Mesendoderm (in vitro differentiated cells): Measurements from ENCODE around the gene C22orf31. TPM values are rescaled to one million over a fixed set of nuclear protein-coding genes. Genes with fewer than 3 reads are reported as not detected.

Experiments
- DNase-seq: peaks from one replicate; pipeline ENCODE4 v3.0.0; 2013
- H2AK5ac ChIP-seq: 2 replicates; pipeline ENCODE4 v1.6.1; 2013; ENCODE audit warnings: low read length, inconsistent platforms
- H2BK120ac ChIP-seq: 2 replicates; pipeline ENCODE4 v1.6.1; 2013; ENCODE audit warnings: low read depth, mild to moderate bottlenecking, low read length, moderate library complexity, mixed read lengths
- H2BK15ac ChIP-seq: replicated peaks from 2 replicates; pipeline ENCODE4 v1.6.1; 2013; ENCODE audit warnings: low read depth, mild to moderate bottlenecking, moderate library complexity
- H2BK5ac ChIP-seq: 2 replicates; pipeline ENCODE4 v1.6.1; 2013; ENCODE audit warnings: low read length, inconsistent platforms
- H3K18ac ChIP-seq: 2 replicates; pipeline ENCODE4 v1.6.1; 2013; ENCODE audit warnings: mild to moderate bottlenecking, low read length, mixed read lengths
- H3K23ac ChIP-seq: one replicate; pipeline ENCODE4 v1.6.1; 2013; ENCODE audit warnings: low read length
- H3K27ac ChIP-seq: 2 replicates; pipeline ENCODE4 v1.5.1; 2013; ENCODE audit warnings: low read depth, mild to moderate bottlenecking, inconsistent platforms, low read length, moderate library complexity
- H3K27me3 ChIP-seq: 2 replicates; pipeline ENCODE4 v1.6.1; 2013; ENCODE audit warnings: low read length, control low read depth, mild to moderate bottlenecking, inconsistent platforms; ENCODE audit not compliant: insufficient read depth, poor library complexity
- H3K36me3 ChIP-seq: 2 replicates; pipeline ENCODE4 v1.6.1; 2013; ENCODE audit warnings: low read length, inconsistent platforms; ENCODE audit not compliant: control insufficient read depth, insufficient read depth
- H3K4ac ChIP-seq: one replicate; pipeline ENCODE4 v1.6.1; 2013; ENCODE audit warnings: low read depth, mild to moderate bottlenecking, low read length, moderate library complexity
- H3K4me1 ChIP-seq: 2 replicates; pipeline ENCODE4 v1.6.1; 2013; ENCODE audit warnings: low read depth, low read length, inconsistent platforms; ENCODE audit not compliant: control insufficient read depth
- H3K4me2 ChIP-seq: 2 replicates; pipeline ENCODE4 v1.6.1; 2013; ENCODE audit warnings: low read length
- H3K4me3 ChIP-seq: 2 replicates; pipeline ENCODE4 v1.5.1; 2013; ENCODE audit warnings: mild to moderate bottlenecking, low read length
- H3K56ac ChIP-seq: one replicate; pipeline ENCODE4 v1.6.1; 2013; ENCODE audit warnings: low read length
- H3K79me1 ChIP-seq: 2 replicates; pipeline ENCODE4 v1.6.1; 2013; ENCODE audit warnings: low read length, inconsistent platforms
- H3K79me2 ChIP-seq: 2 replicates; pipeline ENCODE4 v1.6.1; 2013; ENCODE audit warnings: mild to moderate bottlenecking, low read length; ENCODE audit not compliant: control insufficient read depth, insufficient read depth
- H3K9ac ChIP-seq: 2 replicates; pipeline ENCODE4 v1.6.1; 2013; ENCODE audit warnings: low read length, inconsistent platforms
- H4K5ac ChIP-seq: one replicate; pipeline ENCODE4 v1.6.1; 2013; ENCODE audit warnings: low read length
- H4K8ac ChIP-seq: one replicate; pipeline ENCODE4 v1.6.1; 2013; ENCODE audit warnings: low read depth, mild to moderate bottlenecking, control low read depth, low read length, moderate library complexity
- WGBS: extraction: QIAGEN DNeasy Blood & Tissue Kit; methylation state at CpG from one replicate; pipeline ENCODE4 v1.1.7; 2013; ENCODE audit warnings: low lambda C conversion rate, missing lambda C conversion rate; ENCODE audit not compliant: insufficient coverage; ENCODE audit errors: extremely low coverage; 5-methylcytosine and 5-hydroxymethylcytosine counted together
- polyA plus RNA-seq, 2 experiments: library from polyadenylated mRNA; stranded (reverse); fragments of 200-250 nt; gene quantifications; one replicate each; pipeline ENCODE4 v1.2.3, GENCODE V29; 2013

C22orf31 gene
- not detected for polyA plus RNA-seq (2013, experiment 1 of 2)
- polyA plus RNA-seq (2013, experiment 2 of 2), result not detected

GRCh38 chr22:29061773-29062172 lies at the start of gene C22orf31:
Gene C22orf31, minus strand, starts transcription at chr22:29061831. Its CDS starts 39 bp downstream, at chr22:29061792.
- Histone ChIP-seq H3K27me3 (no peaks in the 10 kb centered on the region), H3K36me3 (no peaks in the 10 kb centered on the region), H2BK120ac (peak within 1 kb of the TSS; percentile 8), H3K79me2 (no peaks in the 10 kb centered on the region), H3K4ac (no peak within 1 kb of the TSS), H3K27ac (no peak within 1 kb of the TSS), H3K4me3 (no peak within 1 kb of the TSS), H3K18ac (peak within 1 kb of the TSS; percentile 24), H3K4me2 (no peak within 1 kb of the TSS), H3K9ac (no peak within 1 kb of the TSS), H3K23ac (no peak within 1 kb of the TSS), H3K4me1 (no peaks in the 10 kb centered on the region), H2AK5ac (no peak within 1 kb of the TSS), H2BK15ac (no peak within 1 kb of the TSS), H3K79me1 (no peaks in the 10 kb centered on the region), H3K56ac (peak within 1 kb of the TSS; percentile 31), H2BK5ac (no peak within 1 kb of the TSS), H4K5ac (no peak within 1 kb of the TSS), H4K8ac (no peak within 1 kb of the TSS)
- no CpG with 5 or more reads among the region's 2 CpGs for WGBS
- no peak for DNase-seq

- Histone ChIP-seq H3K79me1 (no peaks in the 10 kb centered on the region), H3K9ac (no peak overlapping the region), H3K4me3 (no peak overlapping the region), H3K4me1 (no peaks in the 10 kb centered on the region), H3K27ac (no peak overlapping the region), H3K79me2 (no peaks in the 10 kb centered on the region), H3K4ac (no peak overlapping the region), H3K27me3 (no peaks in the 10 kb centered on the region), H2BK5ac (no peak overlapping the region), H2AK5ac (no peak overlapping the region), H2BK15ac (no peak overlapping the region), H4K8ac (no peak overlapping the region), H3K56ac (no peak overlapping the region), H3K18ac (no peak overlapping the region), H4K5ac (no peak overlapping the region), H3K23ac (no peak overlapping the region), H3K4me2 (no peak overlapping the region), H3K36me3 (no peaks in the 10 kb centered on the region), H2BK120ac (no peak overlapping the region)
- DNase-seq, result no peak
- no CpG with 5 or more reads among the region's 3 CpGs for WGBS
Measured at GRCh38 chr22:29110946-29111345, 49.3 kb upstream of the C22orf31 start.

GRCh38 chr22:29109822-29110221 lies 48.2 kb upstream of the C22orf31 start:
- no peak overlapping the region for H3K27ac ChIP-seq
- no peak overlapping the region for H3K4me2 ChIP-seq
- H3K9ac ChIP-seq, result no peak overlapping the region

DNA sequence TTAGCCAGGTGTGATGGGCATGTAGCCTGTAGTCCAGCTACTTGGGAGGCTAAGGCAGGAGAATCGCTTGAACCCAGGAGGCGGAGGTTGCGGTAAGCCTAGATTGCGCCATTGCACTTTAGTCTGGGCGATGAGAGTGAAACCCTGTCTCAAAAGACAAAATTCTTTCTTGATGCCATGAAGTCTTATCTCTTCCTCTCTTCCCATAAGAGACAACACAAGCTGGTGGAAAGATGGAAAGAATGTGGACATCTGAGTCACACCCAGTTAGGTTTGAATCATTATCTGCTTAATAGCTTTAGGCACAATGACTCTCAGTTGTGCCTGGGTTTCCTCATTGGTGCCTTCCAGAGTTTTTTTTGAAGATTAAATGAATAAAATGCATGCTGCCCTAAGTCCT lies 46.5 kb upstream of the C22orf31 start:
- no peak overlapping the region for H3K27ac ChIP-seq

More at GRCh38 chr22:29109822-29110221, 48.2 kb upstream of the C22orf31 start:
- Histone ChIP-seq H3K56ac (no peak overlapping the region), H3K79me2 (no peaks in the 10 kb centered on the region), H3K79me1 (no peaks in the 10 kb centered on the region), H3K27me3 (no peaks in the 10 kb centered on the region), H3K36me3 (no peaks in the 10 kb centered on the region), H3K4me3 (no peak overlapping the region), H2BK15ac (no peak overlapping the region), H2AK5ac (no peak overlapping the region), H3K4ac (no peak overlapping the region), H3K23ac (no peak overlapping the region), H3K4me1 (no peaks in the 10 kb centered on the region), H2BK120ac (no peak overlapping the region), H3K18ac (no peak overlapping the region), H4K8ac (no peak overlapping the region), H2BK5ac (no peak overlapping the region), H4K5ac (no peak overlapping the region)
- no CpG with 5 or more reads among the region's 4 CpGs for WGBS
- no peak for DNase-seq

GRCh38 chr22:29106839-29107238 lies 45.2 kb upstream of the C22orf31 start:
- no peak overlapping the region for H2BK15ac ChIP-seq
- peak overlapping the region; percentile 37 for H3K56ac ChIP-seq
- H4K5ac ChIP-seq, result no peak overlapping the region
- H2BK5ac ChIP-seq, result no peak overlapping the region
- no peak overlapping the region for H4K8ac ChIP-seq
- H2BK120ac ChIP-seq, result no peak overlapping the region
- no peaks in the 10 kb centered on the region for H3K79me2 ChIP-seq
- no peak overlapping the region for H3K23ac ChIP-seq
- no peak for DNase-seq
- no peak overlapping the region for H3K18ac ChIP-seq
- H3K4me3 ChIP-seq, result no peak overlapping the region
- no peak overlapping the region for H2AK5ac ChIP-seq
- no peaks in the 10 kb centered on the region for H3K36me3 ChIP-seq
- no peak overlapping the region for H3K4ac ChIP-seq
- H3K79me1 ChIP-seq, result no peaks in the 10 kb centered on the region
- H3K27me3 ChIP-seq, result no peaks in the 10 kb centered on the region
- peaks cover 3% of the 10 kb centered on the region for H3K4me1 ChIP-seq
- H3K27ac ChIP-seq, result no peak overlapping the region
- H3K9ac ChIP-seq, result no peak overlapping the region
- no CpG with 5 or more reads among the region's 4 CpGs for WGBS
- H3K4me2 ChIP-seq, result no peak overlapping the region

More for the DNA sequence above, 46.5 kb upstream of the C22orf31 start:
- H3K27me3 ChIP-seq, result no peaks in the 10 kb centered on the region
- H4K8ac ChIP-seq, result no peak overlapping the region
- no peak overlapping the region for H3K4ac ChIP-seq
- H3K18ac ChIP-seq, result no peak overlapping the region
- no peak overlapping the region for H2BK15ac ChIP-seq
- H3K4me2 ChIP-seq, result no peak overlapping the region
- no peak overlapping the region for H2AK5ac ChIP-seq
- H2BK120ac ChIP-seq, result no peak overlapping the region
- no peak for DNase-seq
- no peak overlapping the region for H2BK5ac ChIP-seq
- no peaks in the 10 kb centered on the region for H3K79me1 ChIP-seq
- no peak overlapping the region for H3K23ac ChIP-seq
- no peak overlapping the region for H3K56ac ChIP-seq
- no peak overlapping the region for H4K5ac ChIP-seq
- H3K4me3 ChIP-seq, result no peak overlapping the region
- H3K9ac ChIP-seq, result no peak overlapping the region
- no CpG with 5 or more reads among the region's 5 CpGs for WGBS
- peaks cover 3% of the 10 kb centered on the region for H3K4me1 ChIP-seq
- H3K36me3 ChIP-seq, result no peaks in the 10 kb centered on the region
- no peaks in the 10 kb centered on the region for H3K79me2 ChIP-seq

DNA sequence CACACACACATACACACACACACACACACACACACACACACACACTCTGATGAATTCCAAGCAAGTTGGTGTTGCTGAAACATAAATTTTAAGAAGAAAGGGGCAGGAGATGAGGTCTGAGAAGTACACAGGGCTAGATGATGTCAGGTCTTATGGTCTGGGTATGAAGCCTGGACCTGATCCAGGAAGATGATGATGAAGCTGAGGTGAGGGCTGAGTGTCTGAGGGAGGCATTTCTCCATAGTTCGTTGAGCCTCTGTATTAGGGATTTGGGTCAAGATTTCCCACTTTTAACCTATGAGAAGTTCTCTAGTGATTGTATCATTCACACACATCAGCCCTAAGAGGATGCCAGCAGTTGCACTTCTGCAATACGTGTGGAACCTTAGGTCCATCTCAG lies 43.8 kb upstream of the C22orf31 start:
- Histone ChIP-seq H3K36me3 (no peaks in the 10 kb centered on the region), H3K27me3 (no peaks in the 10 kb centered on the region), H4K5ac (no peak overlapping the region), H3K56ac (no peak overlapping the region), H3K18ac (no peak overlapping the region), H2BK15ac (no peak overlapping the region), H3K27ac (no peak overlapping the region), H3K79me2 (no peaks in the 10 kb centered on the region), H2AK5ac (no peak overlapping the region), H3K23ac (no peak overlapping the region), H3K79me1 (no peaks in the 10 kb centered on the region), H2BK5ac (no peak overlapping the region), H3K9ac (no peak overlapping the region), H3K4me3 (no peak overlapping the region), H3K4me2 (no peak overlapping the region), H3K4ac (no peak overlapping the region), H2BK120ac (no peak overlapping the region), H3K4me1 (peaks cover 3% of the 10 kb centered on the region), H4K8ac (no peak overlapping the region)
- DNase-seq, result no peak
- WGBS, result no CpG with 5 or more reads among the region's 2 CpGs
